GM21717 (cell line): ENCODE measurements around the gene SLC38A10.

ENCODE experiments used
- ATAC-seq: cut with Tn5 transposase; IDR thresholded peaks from one replicate; pipeline ENCODE4 v1.9.1; 2021; ENCODE audit warnings: mild to moderate bottlenecking, moderate library complexity; ENCODE audit not compliant: unreplicated experiment

The SLC38A10 gene

GRCh38 chr17:81331527-81332043 lies 36.5 kb upstream of the SLC38A10 start:
- no peak for ATAC-seq

- ATAC-seq, result no peak
These were observed 35.8 kb upstream of the SLC38A10 start for GRCh38 chr17:81330884-81331245.

GRCh38 chr17:81329927-81330883 lies 35.1 kb upstream of the SLC38A10 start:
- ATAC-seq, result no peak

- no peak for ATAC-seq
These were observed 34.1 kb upstream of the SLC38A10 start for GRCh38 chr17:81328978-81329926.

- no peak for ATAC-seq
These were observed 33.4 kb upstream of the SLC38A10 start for GRCh38 chr17:81328489-81328888.

GRCh38 chr17:81325714-81326358 lies 30.7 kb upstream of the SLC38A10 start:
- ATAC-seq, result no peak

GRCh38 chr17:81324851-81325713 lies 30.0 kb upstream of the SLC38A10 start:
- ATAC-seq, result no peak

- no peak for ATAC-seq
These were observed 29.2 kb upstream of the SLC38A10 start for GRCh38 chr17:81324177-81324850.

- ATAC-seq, result no peak
These were observed 28.3 kb upstream of the SLC38A10 start for GRCh38 chr17:81323411-81323868.

GRCh38 chr17:81323083-81323369 lies 27.9 kb upstream of the SLC38A10 start:
- ATAC-seq, result no peak

GRCh38 chr17:81322271-81323082 lies 27.4 kb upstream of the SLC38A10 start:
- ATAC-seq, result no peak

GRCh38 chr17:81317961-81318605 lies 23.0 kb upstream of the SLC38A10 start:
- ATAC-seq, result no peak

- ATAC-seq, result no peak
These were observed 22.4 kb upstream of the SLC38A10 start for GRCh38 chr17:81317530-81317821.

- no peak for ATAC-seq
These were observed 20.8 kb upstream of the SLC38A10 start for GRCh38 chr17:81315885-81316391.

GRCh38 chr17:81315129-81315884 lies 20.2 kb upstream of the SLC38A10 start:
- no peak for ATAC-seq

GRCh38 chr17:81314398-81315081 lies 19.4 kb upstream of the SLC38A10 start:
- ATAC-seq, result no peak
